OCI-LY7 (cell line): Measurements from ENCODE around the gene CDT1.

Experiments used
- CTCF ChIP-seq: fragments of 200-600 bp; sonication (generic); conservative IDR thresholded peaks from 2 replicates; pipeline ENCODE4 v1.5.1; 2014; ENCODE audit warnings: mild to moderate bottlenecking, antibody characterized with exemption, low read length, moderate library complexity, mixed read lengths
- EZH2phosphoT487 ChIP-seq: fragments of 200-600 bp; sonication (generic); IDR thresholded peaks from 2 replicates; pipeline ENCODE4 v1.6.1; 2018; ENCODE audit warnings: low read depth, borderline replicate concordance, mild to moderate bottlenecking, mixed run types, antibody characterized with exemption, low read length, moderate library complexity, mixed read lengths

DNA sequence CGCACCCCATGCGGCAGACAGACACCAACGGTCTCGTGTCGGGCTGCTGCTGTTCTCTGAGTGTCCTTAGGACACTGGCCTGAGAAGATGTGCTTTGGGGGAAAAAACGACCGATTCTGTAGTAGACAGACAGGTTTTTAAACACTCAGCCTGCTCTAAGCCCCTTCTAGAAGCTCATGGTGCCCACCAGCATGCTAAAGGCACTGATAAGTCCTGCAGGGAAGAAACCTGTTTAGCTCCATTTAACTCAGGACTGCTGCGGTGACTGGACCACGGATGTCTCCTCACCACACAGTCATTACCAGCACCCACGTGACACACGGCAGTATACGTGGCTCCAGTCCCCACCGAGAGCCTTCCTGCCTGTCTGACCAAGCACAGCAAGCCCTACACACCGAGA is 27.2 kb downstream of the CDT1 start:
- no peak for TF ChIP-seq CTCF
- TF ChIP-seq EZH2phosphoT487: no peak
